UCSD-AML1 (cell line): ENCODE measurements around the gene ACOXL.

Experiments
- DNase-seq: peaks from one replicate; lab custom pipeline; 2025; ENCODE audit not compliant: unreplicated experiment; lab: John Stamatoyannopoulos, UW

The ACOXL gene

DNA sequence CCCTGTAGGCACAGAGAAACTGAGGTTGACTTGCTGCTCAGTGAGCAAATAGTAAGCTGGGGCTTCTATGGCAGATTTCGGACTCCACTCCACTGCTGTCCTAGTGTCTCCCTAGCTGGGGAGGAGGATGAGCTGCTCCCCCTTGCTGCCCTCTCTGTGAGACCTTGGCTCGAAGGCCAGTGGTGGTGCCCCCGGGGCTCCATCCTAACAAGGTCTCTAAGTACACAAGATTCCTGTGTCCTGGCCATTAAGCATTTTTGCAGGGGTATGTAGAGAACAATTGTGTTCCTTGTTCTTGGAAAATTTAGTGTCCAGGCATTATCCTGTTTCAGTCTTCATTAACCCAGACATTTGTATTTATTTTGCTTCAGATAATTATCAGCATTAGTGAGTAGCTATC, 367.0 kb downstream of the ACOXL start:
- no peak for DNase-seq

- no peak for DNase-seq
Measured at GRCh38 chr2:111100087-111100764, 367.9 kb downstream of the ACOXL start.

- no peak for DNase-seq
Measured at GRCh38 chr2:111100765-111101162, 368.4 kb downstream of the ACOXL start.

DNA sequence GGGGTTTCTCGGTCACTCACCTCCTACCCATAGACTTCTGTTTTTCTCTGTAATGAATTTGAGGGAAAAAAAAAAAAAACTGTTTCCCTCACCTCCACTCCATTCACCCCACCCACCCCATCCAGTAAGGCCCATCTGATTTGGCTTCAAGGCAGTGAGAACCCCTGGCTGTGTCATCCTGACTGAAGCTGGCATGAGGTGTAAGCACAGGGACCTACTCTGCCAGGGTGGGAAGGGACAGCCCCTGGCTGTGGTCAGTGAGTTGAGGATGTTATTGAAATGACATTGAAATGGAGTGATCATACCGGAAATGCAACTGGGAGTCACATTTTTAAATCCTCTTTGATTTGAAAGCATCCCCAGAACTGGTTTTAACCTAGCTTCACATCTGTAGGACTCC, 369.2 kb downstream of the ACOXL start:
- no peak for DNase-seq

- DNase-seq, result no peak
Measured at GRCh38 chr2:111102216-111102615, 369.8 kb downstream of the ACOXL start.

DNA sequence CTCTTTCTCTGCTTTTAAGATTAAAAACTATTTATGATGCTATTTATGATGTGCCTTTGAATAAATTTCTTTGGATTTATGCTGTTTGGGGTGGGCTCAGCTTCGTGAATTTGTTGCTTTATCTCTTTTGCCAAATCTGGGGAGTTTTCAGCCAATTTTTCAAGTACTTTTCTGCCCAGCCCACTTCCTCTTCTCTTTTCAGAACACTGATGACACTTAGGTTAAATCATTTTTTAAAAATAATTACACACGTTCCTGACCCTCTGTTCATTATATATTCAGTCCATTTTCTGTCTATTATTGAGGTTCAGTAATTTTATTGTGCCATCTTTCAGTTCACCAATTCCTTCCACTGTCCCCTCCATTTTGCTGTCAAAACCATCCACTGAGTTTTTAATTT, 373.6 kb downstream of the ACOXL start:
- DNase-seq, result no peak

DNA sequence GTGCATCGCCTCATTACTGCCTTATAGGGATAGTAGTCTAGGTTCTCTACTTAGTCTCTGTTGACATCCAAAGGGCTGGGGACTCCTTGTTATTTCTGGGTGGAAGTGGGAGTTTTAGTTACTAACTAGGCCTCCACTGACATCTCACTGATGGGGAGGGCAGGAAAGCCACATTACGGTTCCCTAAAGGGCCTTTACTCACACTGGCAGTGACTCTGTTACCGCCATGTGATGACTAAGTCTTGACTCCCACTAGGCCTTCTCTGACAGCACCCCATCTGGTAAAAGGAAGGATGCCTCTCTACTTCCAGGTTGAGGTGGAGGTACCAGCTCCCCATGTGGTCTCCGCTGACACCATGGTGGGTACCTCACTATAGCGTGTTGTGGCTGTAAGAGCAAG, 374.3 kb downstream of the ACOXL start:
- DNase-seq, result no peak

DNA sequence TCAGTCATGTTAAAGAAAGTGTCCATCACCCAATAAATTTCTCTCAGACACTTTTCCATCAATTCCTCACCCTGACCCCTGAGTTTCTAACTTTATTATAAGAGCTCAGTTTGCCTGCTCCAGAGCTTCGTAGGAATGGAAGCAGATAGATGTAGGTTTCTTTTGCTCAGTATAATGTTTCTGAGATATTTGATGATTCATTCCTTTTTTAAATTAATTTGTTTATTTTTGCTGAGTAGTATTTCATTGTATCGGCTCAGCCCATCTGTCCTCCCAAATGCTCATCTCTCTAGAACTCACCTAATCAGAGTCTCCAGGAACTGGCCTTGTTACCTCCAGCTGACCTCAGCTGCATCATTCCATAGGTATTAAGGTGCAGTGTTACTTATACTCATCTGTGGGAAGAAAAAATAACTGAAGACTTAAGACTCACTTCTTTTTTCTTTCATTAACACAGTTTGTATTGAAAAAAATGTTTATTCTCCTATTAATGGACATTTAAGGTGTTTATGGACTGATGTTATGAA, 376.4 kb downstream of the ACOXL start:
- DNase-seq, result no peak

GRCh38 chr2:111111101-111111755, 378.9 kb downstream of the ACOXL start:
- no peak for DNase-seq

- no peak for DNase-seq
Measured at GRCh38 chr2:111113838-111114237, 381.5 kb downstream of the ACOXL start.

- no peak for DNase-seq
Measured at GRCh38 chr2:111116011-111116746, 383.8 kb downstream of the ACOXL start.

DNA sequence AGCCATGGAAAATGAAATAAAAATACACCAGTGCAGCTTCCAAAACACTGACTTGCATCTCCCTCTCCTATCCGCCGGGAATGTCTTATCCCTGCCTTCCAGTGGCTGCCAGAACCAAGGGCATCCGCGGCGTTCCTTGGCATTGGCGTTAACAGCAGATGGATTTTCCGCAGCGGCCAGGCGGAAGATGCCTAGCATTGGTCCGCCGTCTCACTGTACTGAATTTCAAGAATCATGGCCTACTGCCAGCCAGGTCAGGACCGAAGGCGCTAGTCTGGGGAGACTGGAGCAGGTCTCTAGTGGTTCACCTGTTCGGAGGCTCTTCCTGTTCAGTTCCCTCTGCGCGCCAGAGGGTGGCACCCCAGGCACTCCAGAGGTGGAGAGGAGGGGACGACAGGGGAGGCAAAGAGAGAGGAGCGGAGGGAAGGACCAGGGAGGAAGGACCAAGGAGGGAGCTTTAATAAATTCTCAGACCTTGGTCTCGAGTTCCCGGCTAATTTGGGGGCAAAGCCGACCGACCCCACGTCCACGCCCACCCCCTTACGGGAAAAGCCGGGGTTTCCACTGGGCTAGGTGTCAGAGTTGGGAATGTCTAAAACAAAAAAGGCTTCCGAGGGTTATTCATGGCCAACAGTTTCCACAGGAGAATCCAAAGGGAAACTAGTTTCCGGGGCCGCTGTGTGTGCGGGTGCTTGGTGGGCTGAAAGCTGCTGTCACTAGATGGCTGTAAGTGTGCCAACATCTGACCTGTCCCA, 384.6 kb downstream of the ACOXL start:
- DNase-seq, result peak; percentile 68

- peak; percentile 50 for DNase-seq
Measured at GRCh38 chr2:111117598-111118480, 385.5 kb downstream of the ACOXL start.

GRCh38 chr2:111118481-111118980, 386.2 kb downstream of the ACOXL start:
- DNase-seq, result peak; percentile 54

DNA sequence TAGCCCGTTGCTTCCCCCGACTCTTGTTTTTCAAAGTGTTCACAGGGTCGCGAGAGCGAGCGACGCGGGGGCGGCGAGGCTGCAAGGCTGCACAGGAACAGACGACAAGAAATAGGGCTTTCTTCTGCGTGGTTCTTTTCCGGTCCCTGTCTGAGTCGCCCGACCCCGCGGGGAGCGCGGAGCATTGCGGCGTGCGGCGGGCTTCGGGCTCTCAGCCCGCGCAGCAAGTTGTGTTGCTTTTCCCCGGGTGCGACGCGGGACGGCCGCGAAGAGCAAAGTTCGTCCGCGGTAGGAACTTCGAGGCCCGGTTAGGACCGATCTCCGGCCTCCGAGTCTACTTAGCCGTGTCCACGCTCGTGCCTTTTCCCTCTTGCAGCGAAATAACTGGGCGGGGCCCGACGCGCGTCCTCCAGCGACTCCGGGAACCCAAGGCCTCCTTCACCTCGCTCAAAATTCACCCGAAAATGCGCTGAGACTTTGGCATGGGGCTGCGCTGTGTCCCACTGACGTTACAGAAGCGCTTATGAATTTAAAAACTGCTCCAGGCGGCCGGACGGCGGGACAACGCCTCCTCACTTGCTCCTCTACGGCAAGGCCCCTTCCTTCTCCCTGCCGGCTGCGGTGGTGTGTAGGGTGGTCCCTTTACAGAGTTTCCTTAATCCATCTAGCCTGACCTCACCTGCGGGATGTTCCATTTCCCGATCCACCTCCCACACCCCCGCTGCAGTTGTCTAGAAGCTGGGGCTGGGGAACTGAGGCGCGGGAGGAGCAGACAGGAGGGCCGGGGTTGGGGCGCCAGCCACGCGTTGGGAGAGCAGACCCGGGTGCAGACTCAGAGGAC, 386.8 kb downstream of the ACOXL start:
- DNase-seq, result peak; percentile 52

DNA sequence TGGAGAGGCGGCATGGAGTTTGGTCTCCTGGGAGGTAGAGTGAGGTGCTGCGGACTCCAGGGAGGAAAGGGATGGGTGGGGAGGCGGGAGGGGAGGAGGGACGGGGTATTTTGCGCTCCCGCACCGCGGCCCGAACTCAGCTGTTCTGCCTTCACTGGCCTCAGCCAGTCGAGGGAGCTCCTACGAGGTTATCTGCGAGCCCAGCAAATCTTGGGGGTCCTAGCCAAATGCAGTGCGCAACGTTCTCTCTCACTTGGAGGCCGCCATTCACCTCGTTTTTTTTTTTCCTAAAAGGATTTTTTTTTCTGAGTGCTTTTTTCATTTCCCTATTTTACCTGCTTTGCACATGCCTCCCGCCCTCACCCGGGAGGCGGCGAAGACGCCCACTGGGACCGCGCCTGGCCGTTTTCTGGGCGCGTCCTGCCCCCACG, 387.5 kb downstream of the ACOXL start:
- no peak for DNase-seq

GRCh38 chr2:111120253-111121027, 388.1 kb downstream of the ACOXL start, which contains the start of gene BCL2L11:
TSS of gene BCL2L11 (plus strand) at chr2:111120914. CDS start at chr2:111123746, 2,832 bp downstream.
- peak; percentile 88 for DNase-seq
